Pancreas (tissue), 10 donors: Measurements from ENCODE around the gene TNS3. TPM values are rescaled to one million over a fixed set of nuclear protein-coding genes. Genes with fewer than 3 reads are reported as not detected.
"Not testable (repeated sequence)": the region's sequence is repeated elsewhere in the genome, so short reads cannot be mapped to it uniquely, and the experiment has no call there.

Source experiments
- ATAC-seq, 4 donors: fragments of 200-7000 bp; cut with Tn5 transposase; one replicate each; pipeline versions ENCODE4 v1.8.0 to v1.9.1; 2020; ENCODE audit warnings: mild to moderate bottlenecking in 4 of 4, moderate library complexity in 4 of 4
- DNase-seq, 6 donors: peaks; one replicate each; pipeline ENCODE4 v3.0.0-alpha.2; 2020
- FAIRE-seq: peaks from 2 replicates; lab custom pipeline; 2012; peaks lifted over from hg19 to GRCh38; lab: Jason Lieb, UNC
- H3K27ac ChIP-seq, 4 donors: fragments of 200-600 bp; sonication (generic); 1 replicate in 3 of 4; 2 replicates in 1 of 4; pipeline versions ENCODE4 v1.5.0 to v1.8.0; 2020
- H3K27me3 ChIP-seq, 4 donors: fragments of 200-600 bp; one replicate each; pipeline ENCODE4 v1.8.0; 2021
- H3K36me3 ChIP-seq, 3 donors: fragments of 200-600 bp; sonication (generic) in 1 of 3; one replicate each; pipeline versions ENCODE4 v1.5.0 to v1.8.0; 2020 to 2021
- H3K4me1 ChIP-seq, 3 donors: fragments of 200-600 bp; one replicate each; pipeline ENCODE4 v1.8.0; 2021
- H3K4me3 ChIP-seq, 4 donors: fragments of 200-600 bp; sonication (generic) in 2 of 4; one replicate each; pipeline versions ENCODE4 v1.5.0 to v1.8.0; 2020 to 2021
- H3K9me3 ChIP-seq, 4 donors: fragments of 200-600 bp; one replicate each; pipeline ENCODE4 v1.8.0; 2021
- CTCF ChIP-seq, 4 donors: fragments of 200-600 bp; sonication (generic) in 3 of 4; IDR thresholded peaks; one replicate each; pipeline versions ENCODE4 v1.5.0 to v1.8.0; 2021; ENCODE audit warnings: antibody characterized with exemption in 4 of 4
- WGBS, 2 donors: extraction: QIAGEN DNeasy Blood & Tissue Kit; methylation state at CpG; one replicate each; pipeline ENCODE4 v1.1.7; 2013; 5-methylcytosine and 5-hydroxymethylcytosine counted together
- intact Hi-C, 3 donors: fragments of 100-400 bp; cut with DNase I; formaldehyde crosslinking; loops; one replicate each; pipeline versions ENCODE4 v1.11.1 to v1.14.2; 2022
- polyA plus RNA-seq, 2 donors: library from polyadenylated mRNA; stranded (reverse); fragments of 200-250 nt; gene quantifications; one replicate each; pipeline ENCODE4 v1.2.3, GENCODE V29; 2013
- total RNA-seq, 6 donors: library from RNA; stranded (reverse); fragmentation: NEBNext Ultra II Directional in 4 of 6; extraction: Animal tissue kit (Norgen Biotek cat#: 25700) in 4 of 6; gene quantifications; one replicate each; pipeline versions ENCODE4 v1.2.1 to v1.2.4, GENCODE V29; 2021 to 2023
- donor health status: healthy with polysubstance abuse.
- donor health status: DM: no; HTN: no; CAD: no; lungs with moderate emphysema.
- donor health status: DM: no; HTN: no; CAD: no.
- donor health status: control.
- donor health status: control.
- donor health status: Bipolar disorder and iron deficiency.
- donor health status: DM: yes; HTN: yes; CAD: no.
- donor health status: DM: no; HTN: no; CAD: no.
- donor health status: DM: no; HTN: no; CAD: no.
- donor health status: DM: yes; HTN: yes; CAD: no.

TNS3 gene
- total and polyA plus RNA-seq, 8 donors = 28.0 to 125 (median 91.2) TPM

GRCh38 chr7:47262881-47263280, 319.0 kb downstream of the TNS3 start:
- TF ChIP-seq CTCF (IDR thresholded peaks at IDR 0.05) = no peak
- WGBS, 2 donors = 84 to 88% methylated on average over 3 of the region's 3 CpGs
- Histone ChIP-seq H3K27ac (no peak overlapping the region), H3K27me3 (no peaks in the 10 kb centered on the region), H3K36me3 (no peaks in the 10 kb centered on the region), H3K9me3 (no peaks in the 10 kb centered on the region), H3K4me1 (peaks cover 0 to 10% (median 6%) of the 10 kb centered on the region in 3 donors), H3K4me3 (no peak overlapping the region)
- FAIRE-seq (no peak), DNase-seq (no peak), ATAC-seq (no peak)
- intact Hi-C loops = no loop called here

- H3K4me3 ChIP-seq, intact Hi-C loops, H3K9me3 ChIP-seq, H3K4me1 ChIP-seq, FAIRE-seq, H3K27me3 ChIP-seq, DNase-seq, H3K27ac ChIP-seq, H3K36me3 ChIP-seq, ATAC-seq: not testable (repeated sequence)
- WGBS, 2 donors = 94 to 97% methylated on average over 11 of the region's 11 CpGs
Measured at GRCh38 chr7:47262160-47262559, 319.8 kb downstream of the TNS3 start.

GRCh38 chr7:47260270-47260669, 321.6 kb downstream of the TNS3 start:
- intact Hi-C loops = no loop called here
- ATAC-seq = no peak
- 96 to 100% methylated on average over 1 of the region's 1 CpG for WGBS, 2 donors

GRCh38 chr7:47259682-47260081, 322.2 kb downstream of the TNS3 start:
- FAIRE-seq (no peak), DNase-seq (no peak), ATAC-seq (no peak)
- intact Hi-C loops = loop anchor here in 1 of 3 donors (10.0 kb wide), 1 partner anchor 1345 kb away; no protein-coding TSS in a partner anchor
- WGBS, 2 donors = 95 to 98% methylated on average over 2 of the region's 2 CpGs
- Histone ChIP-seq H3K4me3 (no peak overlapping the region), H3K36me3 (no peaks in the 10 kb centered on the region), H3K9me3 (no peaks in the 10 kb centered on the region), H3K27me3 (no peaks in the 10 kb centered on the region), H3K27ac (no peak overlapping the region), H3K4me1 (peaks cover 0 to under 1% (median 0%) of the 10 kb centered on the region in 3 donors)
- TF ChIP-seq CTCF (IDR thresholded peaks at IDR 0.05) = no peak

More at GRCh38 chr7:47260270-47260669, 321.6 kb downstream of the TNS3 start:
- FAIRE-seq (no peak), DNase-seq (no peak)
- H3K27me3 ChIP-seq = no peaks in the 10 kb centered on the region
- no peaks in the 10 kb centered on the region for H3K9me3 ChIP-seq
- no peak overlapping the region for H3K4me3 ChIP-seq
- H3K36me3 ChIP-seq = no peaks in the 10 kb centered on the region
- no peak for TF ChIP-seq CTCF (IDR thresholded peaks at IDR 0.05)
- no peak overlapping the region for H3K27ac ChIP-seq
- H3K4me1 ChIP-seq = no peaks in the 10 kb centered on the region

GRCh38 chr7:47258798-47259197, 323.1 kb downstream of the TNS3 start:
- peaks cover 0 to 4% (median 0%) of the 10 kb centered on the region in 3 donors for H3K4me1 ChIP-seq
- H3K36me3 ChIP-seq = no peaks in the 10 kb centered on the region
- H3K27ac ChIP-seq = no peak overlapping the region
- DNase-seq (no peak), FAIRE-seq (no peak), ATAC-seq (no peak)
- H3K9me3 ChIP-seq = no peaks in the 10 kb centered on the region
- TF ChIP-seq CTCF (IDR thresholded peaks at IDR 0.05) = no peak
- WGBS, 2 donors = 97 to 98% methylated on average over 2 of the region's 2 CpGs
- intact Hi-C loops = loop anchor here in 1 of 3 donors (10.0 kb wide), 1 partner anchor 1344 kb away; no protein-coding TSS in a partner anchor
- no peak overlapping the region for H3K4me3 ChIP-seq
- H3K27me3 ChIP-seq = no peaks in the 10 kb centered on the region
